ENCODE data around the gene DUSP23.

DUSP23 gene

GRCh38 chr1:159825564-159825963 is 44.8 kb downstream of the DUSP23 start:
- TF ChIP-seq, protein P1, sequence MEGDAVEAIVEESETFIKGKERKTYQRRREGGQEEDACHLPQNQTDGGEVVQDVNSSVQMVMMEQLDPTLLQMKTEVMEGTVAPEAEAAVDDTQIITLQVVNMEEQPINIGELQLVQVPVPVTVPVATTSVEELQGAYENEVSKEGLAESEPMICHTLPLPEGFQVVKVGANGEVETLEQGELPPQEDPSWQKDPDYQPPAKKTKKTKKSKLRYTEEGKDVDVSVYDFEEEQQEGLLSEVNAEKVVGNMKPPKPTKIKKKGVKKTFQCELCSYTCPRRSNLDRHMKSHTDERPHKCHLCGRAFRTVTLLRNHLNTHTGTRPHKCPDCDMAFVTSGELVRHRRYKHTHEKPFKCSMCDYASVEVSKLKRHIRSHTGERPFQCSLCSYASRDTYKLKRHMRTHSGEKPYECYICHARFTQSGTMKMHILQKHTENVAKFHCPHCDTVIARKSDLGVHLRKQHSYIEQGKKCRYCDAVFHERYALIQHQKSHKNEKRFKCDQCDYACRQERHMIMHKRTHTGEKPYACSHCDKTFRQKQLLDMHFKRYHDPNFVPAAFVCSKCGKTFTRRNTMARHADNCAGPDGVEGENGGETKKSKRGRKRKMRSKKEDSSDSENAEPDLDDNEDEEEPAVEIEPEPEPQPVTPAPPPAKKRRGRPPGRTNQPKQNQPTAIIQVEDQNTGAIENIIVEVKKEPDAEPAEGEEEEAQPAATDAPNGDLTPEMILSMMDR (IDR thresholded peaks at IDR 0.05; ENCODE audit: low read length), result no peak
- TF ChIP-seq EZH2 (IDR thresholded peaks at IDR 0.05; ENCODE audit: borderline replicate concordance, low read length), result no peak
- Histone ChIP-seq H3K36me3 (ENCODE audit: insufficient read depth, low read length) (no peaks in the 10 kb centered on the region), H2AFZ (ENCODE audit: low read length) (no peak overlapping the region), H4K20me1 (ENCODE audit: insufficient read depth, low read length) (no peaks in the 10 kb centered on the region), H3K4me3 (ENCODE audit: low read depth, low read length, poor library complexity, severe bottlenecking) (no peak overlapping the region), H3K4me1 (ENCODE audit: insufficient read depth, low read length, severe bottlenecking) (no peaks in the 10 kb centered on the region), H3F3A (ENCODE audit: insufficient read depth, low read length) (no peaks in the 10 kb centered on the region), H3K9ac (ENCODE audit: low read length) (no peak overlapping the region), H3K79me2 (ENCODE audit: insufficient read depth, low read length) (no peaks in the 10 kb centered on the region), H3K9me3 (ENCODE audit: low read length) (no peaks in the 10 kb centered on the region), H3K4me2 (ENCODE audit: low read length) (no peak overlapping the region), H3K27ac (ENCODE audit: low read depth, low read length, poor library complexity, severe bottlenecking) (no peak overlapping the region), H3K9me2 (ENCODE audit: low read depth, low read length) (no peaks in the 10 kb centered on the region), H3K27me3 (ENCODE audit: insufficient read depth, low read length) (peaks cover 6% of the 10 kb centered on the region; the same call in 1 of the 2 replicates)

- Histone ChIP-seq H3K36me3 (ENCODE audit: insufficient read depth, low read length) (no peaks in the 10 kb centered on the region), H4K20me1 (ENCODE audit: insufficient read depth, low read length) (no peaks in the 10 kb centered on the region), H3K4me2 (ENCODE audit: low read length) (no peak within 1 kb of the TSS), H3K9ac (ENCODE audit: low read length) (no peak within 1 kb of the TSS), H2AFZ (ENCODE audit: low read length) (no peak within 1 kb of the TSS), H3K4me3 (ENCODE audit: low read depth, low read length, poor library complexity, severe bottlenecking) (no peak within 1 kb of the TSS), H3K27ac (ENCODE audit: low read depth, low read length, poor library complexity, severe bottlenecking) (no peak within 1 kb of the TSS), H3K9me3 (ENCODE audit: low read length) (no peaks in the 10 kb centered on the region), H3K79me2 (ENCODE audit: insufficient read depth, low read length) (no peaks in the 10 kb centered on the region), H3F3A (ENCODE audit: insufficient read depth, low read length) (no peaks in the 10 kb centered on the region), H3K4me1 (ENCODE audit: insufficient read depth, low read length, severe bottlenecking) (no peaks in the 10 kb centered on the region), H3K27me3 (ENCODE audit: insufficient read depth, low read length) (peaks cover 6% of the 10 kb centered on the region; the same call in 1 of the 2 replicates), H3K9me2 (ENCODE audit: low read depth, low read length) (no peaks in the 10 kb centered on the region)
- no peak for TF ChIP-seq EZH2 (IDR thresholded peaks at IDR 0.05; ENCODE audit: borderline replicate concordance, low read length)
- TF ChIP-seq, protein P1 (IDR thresholded peaks at IDR 0.05; ENCODE audit: low read length), result no peak
Observed at GRCh38 chr1:159826441-159827101, 45.8 kb downstream of the DUSP23 start, which contains the start of gene SLAMF8. TSS of gene SLAMF8 (plus strand) at chr1:159826873. CDS start at chr1:159826899, 26 bp downstream.

GRCh38 chr1:159827102-159827490 is 46.3 kb downstream of the DUSP23 start:
- Histone ChIP-seq H3K4me1 (ENCODE audit: insufficient read depth, low read length, severe bottlenecking) (no peaks in the 10 kb centered on the region), H3K27me3 (ENCODE audit: insufficient read depth, low read length) (peaks cover 6% of the 10 kb centered on the region; the same call in 1 of the 2 replicates), H3K9ac (ENCODE audit: low read length) (no peak overlapping the region), H3K36me3 (ENCODE audit: insufficient read depth, low read length) (no peaks in the 10 kb centered on the region), H3K4me3 (ENCODE audit: low read depth, low read length, poor library complexity, severe bottlenecking) (no peak overlapping the region), H3K9me3 (ENCODE audit: low read length) (no peaks in the 10 kb centered on the region), H2AFZ (ENCODE audit: low read length) (no peak overlapping the region), H3F3A (ENCODE audit: insufficient read depth, low read length) (no peaks in the 10 kb centered on the region), H3K9me2 (ENCODE audit: low read depth, low read length) (no peaks in the 10 kb centered on the region), H3K4me2 (ENCODE audit: low read length) (no peak overlapping the region), H3K27ac (ENCODE audit: low read depth, low read length, poor library complexity, severe bottlenecking) (no peak overlapping the region), H3K79me2 (ENCODE audit: insufficient read depth, low read length) (no peaks in the 10 kb centered on the region), H4K20me1 (ENCODE audit: insufficient read depth, low read length) (no peaks in the 10 kb centered on the region)
- no peak for TF ChIP-seq EZH2 (IDR thresholded peaks at IDR 0.05; ENCODE audit: borderline replicate concordance, low read length)

GRCh38 chr1:159827549-159827948 is 46.8 kb downstream of the DUSP23 start:
- no peaks in the 10 kb centered on the region for H3K9me3 ChIP-seq (ENCODE audit: low read length)
- no peaks in the 10 kb centered on the region for H3K4me1 ChIP-seq (ENCODE audit: insufficient read depth, low read length, severe bottlenecking)
- no peak overlapping the region for H3K9ac ChIP-seq (ENCODE audit: low read length)
- no peak overlapping the region for H3K27ac ChIP-seq (ENCODE audit: low read depth, low read length, poor library complexity, severe bottlenecking)
- H3F3A ChIP-seq (ENCODE audit: insufficient read depth, low read length), result no peaks in the 10 kb centered on the region
- no peaks in the 10 kb centered on the region for H4K20me1 ChIP-seq (ENCODE audit: insufficient read depth, low read length)
- no peak overlapping the region for H3K4me2 ChIP-seq (ENCODE audit: low read length)
- no peaks in the 10 kb centered on the region for H3K36me3 ChIP-seq (ENCODE audit: insufficient read depth, low read length)
- H3K4me3 ChIP-seq (ENCODE audit: low read depth, low read length, poor library complexity, severe bottlenecking), result no peak overlapping the region
- TF ChIP-seq EZH2 (IDR thresholded peaks at IDR 0.05; ENCODE audit: borderline replicate concordance, low read length), result no peak
- TF ChIP-seq, protein P1 (IDR thresholded peaks at IDR 0.05; ENCODE audit: low read length), result no peak
- H2AFZ ChIP-seq (ENCODE audit: low read length), result no peak overlapping the region
- peaks cover 6% of the 10 kb centered on the region; the same call in 1 of the 2 replicates for H3K27me3 ChIP-seq (ENCODE audit: insufficient read depth, low read length)
- H3K79me2 ChIP-seq (ENCODE audit: insufficient read depth, low read length), result no peaks in the 10 kb centered on the region
- H3K9me2 ChIP-seq (ENCODE audit: low read depth, low read length), result no peaks in the 10 kb centered on the region

Measured in OCI-LY1 (cell line).